ENCODE data around the gene COA1. TPM values are rescaled to one million over a fixed set of nuclear protein-coding genes. Genes with fewer than 3 reads are reported as not detected.
A peak's percentile ranks its signal among the peaks of the same experiment; 100 is the strongest.

The COA1 gene
- total RNA-seq, 1 experiment from 2014 or later, result 151 TPM

- no peaks in the 10 kb centered on the region for H3K27me3 ChIP-seq (ENCODE audit: insufficient read depth, low read depth)
- TF ChIP-seq EZH2 (IDR thresholded peaks at IDR 0.05; ENCODE audit: low read depth), result no peak
- no peak for TF ChIP-seq CTCF (conservative IDR thresholded peaks at IDR 0.05)
- H3K4me3 ChIP-seq, result no peak overlapping the region
- intact Hi-C loops (cut with micrococcal nuclease; ENCODE audit: unreplicated experiment), result no loop called here
- no peak for DNase-seq
- no peak overlapping the region for H3K4me2 ChIP-seq
- peaks cover 87% of the 10 kb centered on the region for H3K79me2 ChIP-seq (ENCODE audit: low read depth)
- POLR2A ChIA-PET (ENCODE audit: unreplicated experiment), result no interaction called here
- H4K20me1 ChIP-seq (ENCODE audit: insufficient read depth), result no peaks in the 10 kb centered on the region
- H2AFZ ChIP-seq, result no peak overlapping the region
- peaks cover 43% of the 10 kb centered on the region for H3F3A ChIP-seq (ENCODE audit: insufficient read depth, low read depth)
- H3K4me1 ChIP-seq (replicated peaks; ENCODE audit: insufficient read depth), result peaks cover 37% of the 10 kb centered on the region
- H3K9me3 ChIP-seq (ENCODE audit: insufficient read depth, low read depth), result peaks cover 30% of the 10 kb centered on the region
- peaks cover 49% of the 10 kb centered on the region for H3K36me3 ChIP-seq (ENCODE audit: low read depth)
- CTCF ChIA-PET, result interaction anchor here (0.6 kb wide), 1 partner anchor 89 kb away, joined by 5 read pairs; no protein-coding TSS in a partner anchor
- H3K9me2 ChIP-seq (ENCODE audit: insufficient read depth), result no peaks in the 10 kb centered on the region
- BruUV-seq (replicated peaks), result no TSS peak
- H3K27ac ChIP-seq, result no peak overlapping the region
Measured at GRCh38 chr7:43671521-43671920, 57.8 kb downstream of the COA1 start.

DNA sequence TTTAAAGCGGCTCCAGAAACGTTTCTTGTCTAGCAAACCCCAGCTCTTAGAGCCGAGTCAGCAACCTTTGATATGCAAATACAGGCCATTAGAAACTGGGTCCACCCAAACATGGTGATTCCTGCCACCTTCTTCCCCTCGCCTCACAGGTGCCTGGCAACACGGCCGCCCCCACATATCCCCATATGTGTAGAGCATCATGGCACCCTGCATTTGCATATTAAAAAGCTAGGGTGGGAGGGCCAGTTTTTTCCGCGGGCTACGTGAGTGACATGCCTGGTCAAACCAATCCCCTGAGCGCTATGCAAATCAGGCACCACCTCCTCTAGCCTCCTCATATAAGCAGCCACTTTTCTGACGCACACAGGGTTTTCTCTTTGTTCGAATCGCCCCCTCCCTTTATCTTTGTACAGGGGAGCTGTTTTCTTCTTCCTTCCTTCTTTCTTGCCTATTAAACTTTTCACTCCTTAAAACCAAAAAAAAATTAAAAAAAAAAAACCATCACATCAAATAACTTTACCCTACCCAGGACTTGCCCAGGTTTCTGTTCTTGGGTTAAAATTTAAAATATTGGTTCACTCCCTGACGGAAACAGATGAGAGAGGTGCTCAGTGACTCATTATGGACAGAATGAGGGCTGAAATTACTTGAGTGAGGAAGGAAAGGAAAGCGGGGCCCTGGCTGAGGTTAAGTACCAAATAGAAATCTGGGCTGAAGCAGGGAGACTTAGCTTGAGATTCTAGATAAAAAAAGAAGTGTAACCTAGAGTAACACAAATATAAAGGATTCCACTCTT is 59.8 kb downstream of the COA1 start:
- Histone ChIP-seq H3K9me2 (ENCODE audit: insufficient read depth) (no peaks in the 10 kb centered on the region), H3F3A (ENCODE audit: insufficient read depth, low read depth) (peaks cover 28% of the 10 kb centered on the region; the same call in 1 of the 2 replicates), H3K4me3 (no peak overlapping the region), H3K36me3 (ENCODE audit: low read depth) (peaks cover 52% of the 10 kb centered on the region), H3K4me1 (replicated peaks; ENCODE audit: insufficient read depth) (peaks cover 32% of the 10 kb centered on the region), H3K27me3 (ENCODE audit: insufficient read depth, low read depth) (no peaks in the 10 kb centered on the region), H4K20me1 (ENCODE audit: insufficient read depth) (no peaks in the 10 kb centered on the region), H3K27ac (no peak overlapping the region), H3K79me2 (ENCODE audit: low read depth) (peaks cover 97% of the 10 kb centered on the region), H3K9me3 (ENCODE audit: insufficient read depth, low read depth) (peaks cover 30% of the 10 kb centered on the region), H2AFZ (no peak overlapping the region), H3K4me2 (no peak overlapping the region)
- ChIA-PET POLR2A (ENCODE audit: unreplicated experiment) (no interaction called here), CTCF (no interaction called here)
- TF ChIP-seq EZH2 (IDR thresholded peaks at IDR 0.05; ENCODE audit: low read depth), result no peak
- TF ChIP-seq CTCF (conservative IDR thresholded peaks at IDR 0.05), result no peak
- intact Hi-C loops (cut with micrococcal nuclease; ENCODE audit: unreplicated experiment), result no loop called here
- BruUV-seq (replicated peaks), result no TSS peak
- no peak for DNase-seq

DNA sequence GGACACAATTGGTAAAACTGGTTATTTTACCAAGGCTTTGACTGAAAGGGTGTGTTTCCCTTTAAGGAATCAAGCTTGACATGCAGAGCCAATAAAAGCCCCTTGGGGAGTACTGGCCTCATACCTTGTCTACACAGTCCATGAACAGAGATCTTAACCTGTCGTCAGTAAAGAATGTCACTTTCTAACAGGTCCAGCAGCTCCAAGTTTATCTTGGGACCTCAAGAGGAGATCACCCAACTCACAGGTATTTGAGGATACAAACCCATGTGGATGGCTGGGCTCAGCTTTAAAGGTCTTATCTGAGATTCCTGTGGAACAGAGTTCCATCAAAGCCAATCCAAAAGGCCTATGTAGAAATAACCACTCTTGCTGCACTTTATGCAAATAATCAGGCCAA is 61.3 kb downstream of the COA1 start:
- no peak overlapping the region for H3K4me2 ChIP-seq
- H3K4me3 ChIP-seq, result no peak overlapping the region
- peaks cover 23% of the 10 kb centered on the region for H3K9me3 ChIP-seq (ENCODE audit: insufficient read depth, low read depth)
- peaks cover 17% of the 10 kb centered on the region; the same call in 1 of the 2 replicates for H3F3A ChIP-seq (ENCODE audit: insufficient read depth, low read depth)
- intact Hi-C loops (cut with micrococcal nuclease; ENCODE audit: unreplicated experiment), result no loop called here
- no peak for TF ChIP-seq EZH2 (IDR thresholded peaks at IDR 0.05; ENCODE audit: low read depth)
- ChIA-PET POLR2A (ENCODE audit: unreplicated experiment) (interaction anchor here (0.5 to 0.6 kb wide), 2 partner anchors 86 to 262 kb away, joined by 3 read pairs; no protein-coding TSS in a partner anchor), CTCF (no interaction called here)
- H3K27me3 ChIP-seq (ENCODE audit: insufficient read depth, low read depth), result no peaks in the 10 kb centered on the region
- H2AFZ ChIP-seq, result no peak overlapping the region
- H4K20me1 ChIP-seq (ENCODE audit: insufficient read depth), result no peaks in the 10 kb centered on the region
- BruUV-seq (replicated peaks), result no TSS peak
- H3K4me1 ChIP-seq (replicated peaks; ENCODE audit: insufficient read depth), result peaks cover 20% of the 10 kb centered on the region
- H3K79me2 ChIP-seq (ENCODE audit: low read depth), result peaks cover 98% of the 10 kb centered on the region
- DNase-seq, result peak in 1 of 2 experiments; percentile 78
- H3K36me3 ChIP-seq (ENCODE audit: low read depth), result peaks cover 48% of the 10 kb centered on the region
- no peaks in the 10 kb centered on the region for H3K9me2 ChIP-seq (ENCODE audit: insufficient read depth)
- H3K27ac ChIP-seq, result peak overlapping the region; percentile 29; the same call in 1 of the 2 replicates
